ENCODE results near the gene TOR3A. TPM values are rescaled to one million over a fixed set of nuclear protein-coding genes. Genes with fewer than 3 reads are reported as not detected.
A peak's percentile ranks its signal among the peaks of the same experiment; 100 is the strongest.

Gene TOR3A
- total RNA-seq (49.1 and 49.9 TPM in 2 replicates), polyA plus RNA-seq (51.6 and 65.6 TPM in 2 replicates), polyA minus RNA-seq (145 and 172 TPM in 2 replicates)
- total RNA-seq (2013) = 26.6 TPM

GRCh38 chr1:179081687-179082332 is at the start of gene TOR3A:
TSS of gene TOR3A (plus strand) at chr1:179082070. CDS start at chr1:179082129, 59 bp downstream.
- no peaks in the 10 kb centered on the region for H3K27me3 Mint-ChIP-seq
- peak within 1 kb of the TSS; percentile 92 for H3K9ac ChIP-seq (ENCODE audit: low read length)
- H4K20me1 ChIP-seq (ENCODE audit: control insufficient read depth, insufficient read depth, low read length, poor library complexity, severe bottlenecking) = peaks cover 21% of the 10 kb centered on the region
- H3K27me3 ChIP-seq (replicated peaks in 1 of 4; ENCODE audit: control extremely low read depth in 1 of 4, control insufficient read depth in 3 of 4, insufficient read depth in 4 of 4, low read length in 3 of 4) = no peaks in the 10 kb centered on the region
- CTCF ChIA-PET = interaction anchor here (0.9 to 11.5 kb wide), 7 partner anchors 24 to 729 kb away, joined by 4 to 183 read pairs (median 24); partner anchors contain the start of genes AXDND1 and SOAT1
- POLR2A ChIA-PET = interaction anchor here (1.3 to 2.9 kb wide), 4 partner anchors 47 to 284 kb away, joined by 3 to 10 read pairs (median 7); partner anchors contain the start of genes AXDND1 and SOAT1
- H3K9me3 Mint-ChIP-seq (ENCODE audit: insufficient read depth) = no peaks in the 10 kb centered on the region
- no peak for TF ChIP-seq EZH2 (IDR thresholded peaks at IDR 0.05; ENCODE audit: borderline replicate concordance, insufficient read depth, low read depth, low read length, poor library complexity, severe bottlenecking)
- TF ChIP-seq CTCF (IDR thresholded peaks at IDR 0.05) = no peak
- WGBS (ENCODE audit: insufficient coverage) = under 1% methylated on average over 51 of the region's 51 CpGs
- H3K36me3 ChIP-seq (replicated peaks in 1 of 2; ENCODE audit: control extremely low read depth in 1 of 2, control insufficient read depth in 1 of 2, extremely low read depth in 1 of 2, insufficient read depth in 2 of 2, low read length in 1 of 2) = peaks cover 1 to 14% of the 10 kb centered on the region in 2 experiments
- peak within 1 kb of the TSS; percentile 94 to 95 for H3K27ac ChIP-seq (ENCODE audit: low read length in 2 of 2)
- H3K4me1 ChIP-seq (ENCODE audit: control insufficient read depth in 2 of 2, insufficient read depth in 2 of 2, low read length in 2 of 2) = peaks cover 24 to 38% of the 10 kb centered on the region in 2 donors
- H3K79me2 ChIP-seq (ENCODE audit: control insufficient read depth, insufficient read depth, low read length) = peaks cover 42% of the 10 kb centered on the region
- H3K4me2 ChIP-seq (replicated peaks; ENCODE audit: low read depth, low read length, poor library complexity, severe bottlenecking) = peak within 1 kb of the TSS; percentile 96
- intact Hi-C loops (cut with micrococcal nuclease) = loop anchor here (1.0 to 5.0 kb wide), 9 partner anchors 47 to 800 kb away; partner anchors contain the start of genes ABL2, FAM20B, RALGPS2 and SOAT1
- no peaks in the 10 kb centered on the region for H3K9me3 ChIP-seq (ENCODE audit: control extremely low read depth in 1 of 3, control insufficient read depth in 2 of 3, insufficient read depth in 1 of 3, low read length in 2 of 3)
- H3K27ac Mint-ChIP-seq = peak within 1 kb of the TSS; percentile 97
- ATAC-seq (ENCODE audit: low read depth) (peak; percentile 82), DNase-seq (peak; percentile 96)
- peak within 1 kb of the TSS; percentile 59 for H2AFZ ChIP-seq (ENCODE audit: insufficient read depth, low read depth, low read length, poor library complexity, severe bottlenecking)
- peak within 1 kb of the TSS; percentile 98 for H3K4me3 Mint-ChIP-seq
- H3K4me3 ChIP-seq (ENCODE audit: control extremely low read depth in 1 of 5, extremely low read depth in 1 of 5, insufficient read depth in 1 of 5, low read depth in 2 of 5, low read length in 4 of 5) = peak within 1 kb of the TSS; percentile 72 to 95 (median 87)
- peaks cover 49% of the 10 kb centered on the region for H3K4me1 Mint-ChIP-seq

Measured in B cell (primary cell).